ENCODE measurements around the gene TOP2B. TPM values are rescaled to one million over a fixed set of nuclear protein-coding genes. Genes with fewer than 3 reads are reported as not detected.

Gene TOP2B
- total and polyA plus RNA-seq, 4 donors, result 13.5 to 52.9 (median 34.5) TPM

DNA sequence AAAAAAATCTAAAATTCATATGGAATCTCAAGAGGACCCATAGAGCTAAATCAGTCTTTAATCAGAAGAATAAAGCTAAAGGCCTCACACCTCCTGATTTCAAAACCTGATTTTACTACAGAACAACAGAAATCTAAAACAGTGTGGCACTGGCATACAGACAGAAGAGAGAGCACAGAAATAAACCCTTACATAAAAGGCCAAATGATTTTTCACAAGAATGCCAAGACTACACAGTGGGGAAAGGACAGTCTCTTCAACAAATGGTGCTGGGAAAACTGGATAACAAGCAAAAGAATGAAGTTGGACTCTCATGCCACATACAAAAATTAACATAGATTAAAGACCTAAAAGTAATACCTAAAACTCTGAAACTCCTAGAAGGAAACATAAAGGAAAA lies 10.1 kb downstream of the TOP2B start:
- Histone ChIP-seq H3K4me1 (ENCODE audit: control insufficient read depth in 4 of 4, insufficient read depth in 4 of 4, low read length in 3 of 4) (peaks cover 2 to 27% (median 7%) of the 10 kb centered on the region in 4 donors), H3K27ac (ENCODE audit: low read depth in 1 of 2, low read length in 2 of 2) (no peak overlapping the region), H3K9ac (ENCODE audit: low read depth in 1 of 2, low read length in 2 of 2) (no peak overlapping the region), H3K36me3 (ENCODE audit: control insufficient read depth in 4 of 4, insufficient read depth in 3 of 4, low read depth in 1 of 4, low read length in 3 of 4) (no peaks in the 10 kb centered on the region), H3K9me3 (ENCODE audit: control insufficient read depth in 4 of 4, low read length in 3 of 4) (no peaks in the 10 kb centered on the region), H3K27me3 (ENCODE audit: control insufficient read depth in 4 of 4, insufficient read depth in 4 of 4, low read length in 3 of 4) (no peaks in the 10 kb centered on the region), H3K4me3 (ENCODE audit: low read depth in 1 of 3, low read length in 3 of 3) (no peak overlapping the region)
- no peak for TF ChIP-seq RXRA (IDR thresholded peaks at IDR 0.05)
- no peak for TF ChIP-seq EGR1 (IDR thresholded peaks at IDR 0.05; ENCODE audit: low read depth in 2 of 2)
- no peak for TF ChIP-seq FOXA1 (IDR thresholded peaks at IDR 0.05)
- no peak for TF ChIP-seq JUND (IDR thresholded peaks at IDR 0.05)
- TF ChIP-seq NR2F2 (IDR thresholded peaks at IDR 0.05), result no peak
- TF ChIP-seq FOXA2 (IDR thresholded peaks at IDR 0.05), result no peak
- no peak for TF ChIP-seq RAD21 (IDR thresholded peaks at IDR 0.05)
- TF ChIP-seq GABPA (IDR thresholded peaks at IDR 0.05 in 1 of 2, conservative IDR thresholded peaks at IDR 0.05 in 1 of 2), result no peak
- no peak for TF ChIP-seq HNF4A (conservative IDR thresholded peaks at IDR 0.05)
- TF ChIP-seq TAF1 (conservative IDR thresholded peaks at IDR 0.05), result no peak
- TF ChIP-seq, protein P1, sequence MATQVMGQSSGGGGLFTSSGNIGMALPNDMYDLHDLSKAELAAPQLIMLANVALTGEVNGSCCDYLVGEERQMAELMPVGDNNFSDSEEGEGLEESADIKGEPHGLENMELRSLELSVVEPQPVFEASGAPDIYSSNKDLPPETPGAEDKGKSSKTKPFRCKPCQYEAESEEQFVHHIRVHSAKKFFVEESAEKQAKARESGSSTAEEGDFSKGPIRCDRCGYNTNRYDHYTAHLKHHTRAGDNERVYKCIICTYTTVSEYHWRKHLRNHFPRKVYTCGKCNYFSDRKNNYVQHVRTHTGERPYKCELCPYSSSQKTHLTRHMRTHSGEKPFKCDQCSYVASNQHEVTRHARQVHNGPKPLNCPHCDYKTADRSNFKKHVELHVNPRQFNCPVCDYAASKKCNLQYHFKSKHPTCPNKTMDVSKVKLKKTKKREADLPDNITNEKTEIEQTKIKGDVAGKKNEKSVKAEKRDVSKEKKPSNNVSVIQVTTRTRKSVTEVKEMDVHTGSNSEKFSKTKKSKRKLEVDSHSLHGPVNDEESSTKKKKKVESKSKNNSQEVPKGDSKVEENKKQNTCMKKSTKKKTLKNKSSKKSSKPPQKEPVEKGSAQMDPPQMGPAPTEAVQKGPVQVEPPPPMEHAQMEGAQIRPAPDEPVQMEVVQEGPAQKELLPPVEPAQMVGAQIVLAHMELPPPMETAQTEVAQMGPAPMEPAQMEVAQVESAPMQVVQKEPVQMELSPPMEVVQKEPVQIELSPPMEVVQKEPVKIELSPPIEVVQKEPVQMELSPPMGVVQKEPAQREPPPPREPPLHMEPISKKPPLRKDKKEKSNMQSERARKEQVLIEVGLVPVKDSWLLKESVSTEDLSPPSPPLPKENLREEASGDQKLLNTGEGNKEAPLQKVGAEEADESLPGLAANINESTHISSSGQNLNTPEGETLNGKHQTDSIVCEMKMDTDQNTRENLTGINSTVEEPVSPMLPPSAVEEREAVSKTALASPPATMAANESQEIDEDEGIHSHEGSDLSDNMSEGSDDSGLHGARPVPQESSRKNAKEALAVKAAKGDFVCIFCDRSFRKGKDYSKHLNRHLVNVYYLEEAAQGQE (IDR thresholded peaks at IDR 0.05), result no peak
- TF ChIP-seq, protein P2, sequence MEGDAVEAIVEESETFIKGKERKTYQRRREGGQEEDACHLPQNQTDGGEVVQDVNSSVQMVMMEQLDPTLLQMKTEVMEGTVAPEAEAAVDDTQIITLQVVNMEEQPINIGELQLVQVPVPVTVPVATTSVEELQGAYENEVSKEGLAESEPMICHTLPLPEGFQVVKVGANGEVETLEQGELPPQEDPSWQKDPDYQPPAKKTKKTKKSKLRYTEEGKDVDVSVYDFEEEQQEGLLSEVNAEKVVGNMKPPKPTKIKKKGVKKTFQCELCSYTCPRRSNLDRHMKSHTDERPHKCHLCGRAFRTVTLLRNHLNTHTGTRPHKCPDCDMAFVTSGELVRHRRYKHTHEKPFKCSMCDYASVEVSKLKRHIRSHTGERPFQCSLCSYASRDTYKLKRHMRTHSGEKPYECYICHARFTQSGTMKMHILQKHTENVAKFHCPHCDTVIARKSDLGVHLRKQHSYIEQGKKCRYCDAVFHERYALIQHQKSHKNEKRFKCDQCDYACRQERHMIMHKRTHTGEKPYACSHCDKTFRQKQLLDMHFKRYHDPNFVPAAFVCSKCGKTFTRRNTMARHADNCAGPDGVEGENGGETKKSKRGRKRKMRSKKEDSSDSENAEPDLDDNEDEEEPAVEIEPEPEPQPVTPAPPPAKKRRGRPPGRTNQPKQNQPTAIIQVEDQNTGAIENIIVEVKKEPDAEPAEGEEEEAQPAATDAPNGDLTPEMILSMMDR (IDR thresholded peaks at IDR 0.05; ENCODE audit: low read depth, low read length, missing input control), result no peak
- TF ChIP-seq, protein P3, sequence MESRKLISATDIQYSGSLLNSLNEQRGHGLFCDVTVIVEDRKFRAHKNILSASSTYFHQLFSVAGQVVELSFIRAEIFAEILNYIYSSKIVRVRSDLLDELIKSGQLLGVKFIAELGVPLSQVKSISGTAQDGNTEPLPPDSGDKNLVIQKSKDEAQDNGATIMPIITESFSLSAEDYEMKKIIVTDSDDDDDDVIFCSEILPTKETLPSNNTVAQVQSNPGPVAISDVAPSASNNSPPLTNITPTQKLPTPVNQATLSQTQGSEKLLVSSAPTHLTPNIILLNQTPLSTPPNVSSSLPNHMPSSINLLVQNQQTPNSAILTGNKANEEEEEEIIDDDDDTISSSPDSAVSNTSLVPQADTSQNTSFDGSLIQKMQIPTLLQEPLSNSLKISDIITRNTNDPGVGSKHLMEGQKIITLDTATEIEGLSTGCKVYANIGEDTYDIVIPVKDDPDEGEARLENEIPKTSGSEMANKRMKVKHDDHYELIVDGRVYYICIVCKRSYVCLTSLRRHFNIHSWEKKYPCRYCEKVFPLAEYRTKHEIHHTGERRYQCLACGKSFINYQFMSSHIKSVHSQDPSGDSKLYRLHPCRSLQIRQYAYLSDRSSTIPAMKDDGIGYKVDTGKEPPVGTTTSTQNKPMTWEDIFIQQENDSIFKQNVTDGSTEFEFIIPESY (IDR thresholded peaks at IDR 0.05), result no peak
- TF ChIP-seq YY1 (IDR thresholded peaks at IDR 0.05), result no peak
- no peak for TF ChIP-seq HNF4G (IDR thresholded peaks at IDR 0.05)
- TF ChIP-seq, protein P4, sequence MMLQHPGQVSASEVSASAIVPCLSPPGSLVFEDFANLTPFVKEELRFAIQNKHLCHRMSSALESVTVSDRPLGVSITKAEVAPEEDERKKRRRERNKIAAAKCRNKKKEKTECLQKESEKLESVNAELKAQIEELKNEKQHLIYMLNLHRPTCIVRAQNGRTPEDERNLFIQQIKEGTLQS (IDR thresholded peaks at IDR 0.05), result no peak
- no peak for DNase-seq (ENCODE audit: low spot score)

DNA sequence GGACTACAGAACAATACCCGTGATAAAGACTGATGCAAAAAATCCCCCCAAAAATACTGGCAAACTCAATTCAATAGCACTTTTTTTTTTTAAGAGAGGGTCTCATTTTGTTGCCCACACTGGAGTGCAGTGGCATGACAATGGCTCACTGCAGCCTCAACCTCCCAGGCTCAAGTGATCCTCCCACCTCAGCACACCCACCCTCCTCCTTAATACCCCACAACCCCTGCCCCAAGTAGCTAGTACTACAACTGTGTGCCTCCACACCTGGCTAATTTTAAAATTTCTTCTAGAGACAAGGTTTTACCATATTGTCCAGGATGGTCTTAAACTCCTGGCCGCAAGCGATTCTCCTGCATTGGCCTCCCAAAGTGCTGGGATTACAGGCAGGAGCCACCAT lies 11.4 kb downstream of the TOP2B start:
- Histone ChIP-seq H3K27ac (ENCODE audit: low read depth in 1 of 2, low read length in 2 of 2) (no peak overlapping the region), H3K36me3 (ENCODE audit: control insufficient read depth in 4 of 4, insufficient read depth in 3 of 4, low read depth in 1 of 4, low read length in 3 of 4) (no peaks in the 10 kb centered on the region), H3K9ac (ENCODE audit: low read depth in 1 of 2, low read length in 2 of 2) (no peak overlapping the region), H3K9me3 (ENCODE audit: control insufficient read depth in 4 of 4, low read length in 3 of 4) (no peaks in the 10 kb centered on the region), H3K4me3 (ENCODE audit: low read depth in 1 of 3, low read length in 3 of 3) (no peak overlapping the region), H3K4me1 (ENCODE audit: control insufficient read depth in 4 of 4, insufficient read depth in 4 of 4, low read length in 3 of 4) (peaks cover 2 to 22% (median 8%) of the 10 kb centered on the region in 4 donors), H3K27me3 (ENCODE audit: control insufficient read depth in 4 of 4, insufficient read depth in 4 of 4, low read length in 3 of 4) (no peaks in the 10 kb centered on the region)
- 97% methylated on average over 3 of the region's 3 CpGs for WGBS
- no peak for DNase-seq (ENCODE audit: low spot score)
- TF ChIP-seq, protein P3 (IDR thresholded peaks at IDR 0.05), result no peak
- TF ChIP-seq YY1 (IDR thresholded peaks at IDR 0.05) (no peak), EGR1 (IDR thresholded peaks at IDR 0.05; ENCODE audit: low read depth in 2 of 2) (no peak), SP1 (IDR thresholded peaks at IDR 0.05) (no peak), FOXA2 (IDR thresholded peaks at IDR 0.05) (no peak)
- TF ChIP-seq, protein P4 (IDR thresholded peaks at IDR 0.05), result no peak
- TF ChIP-seq, protein P1 (IDR thresholded peaks at IDR 0.05), result no peak
